NOMO-1 (cell line): ENCODE measurements around the gene CNTN6.
"Not testable (repeated sequence)": the region's sequence is repeated elsewhere in the genome, so short reads cannot be mapped to it uniquely, and the experiment has no call there.

Experiments used
- DNase-seq, 2 experiments: peaks; one replicate each; lab custom pipeline; 2025; ENCODE audit not compliant: unreplicated experiment in 2 of 2; lab: John Stamatoyannopoulos, UW

The CNTN6 gene

GRCh38 chr3:1272546-1273265 lies 179.9 kb downstream of the CNTN6 start:
- DNase-seq, result no peak

DNA sequence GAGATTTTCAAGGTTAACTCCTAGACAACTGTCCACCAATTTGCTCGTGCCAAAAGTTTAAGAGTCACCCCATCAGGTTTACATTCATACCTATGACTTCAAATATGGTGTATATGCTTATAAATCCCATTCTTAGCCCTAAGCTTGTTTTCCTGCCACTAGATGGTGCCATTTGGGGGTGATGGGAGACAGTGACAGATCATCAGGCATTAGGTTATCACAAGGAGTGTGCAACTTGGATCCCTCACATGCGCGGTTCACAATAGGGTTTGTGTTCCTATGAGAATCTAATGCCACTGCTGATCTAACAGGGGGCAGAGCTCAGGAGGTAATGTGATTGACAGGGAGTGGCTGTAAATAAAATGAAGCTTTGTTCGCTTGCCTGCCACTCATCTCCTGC lies 182.7 kb downstream of the CNTN6 start:
- DNase-seq, result no peak

GRCh38 chr3:1287815-1288214 lies 195.0 kb downstream of the CNTN6 start:
- DNase-seq, result no peak

DNA sequence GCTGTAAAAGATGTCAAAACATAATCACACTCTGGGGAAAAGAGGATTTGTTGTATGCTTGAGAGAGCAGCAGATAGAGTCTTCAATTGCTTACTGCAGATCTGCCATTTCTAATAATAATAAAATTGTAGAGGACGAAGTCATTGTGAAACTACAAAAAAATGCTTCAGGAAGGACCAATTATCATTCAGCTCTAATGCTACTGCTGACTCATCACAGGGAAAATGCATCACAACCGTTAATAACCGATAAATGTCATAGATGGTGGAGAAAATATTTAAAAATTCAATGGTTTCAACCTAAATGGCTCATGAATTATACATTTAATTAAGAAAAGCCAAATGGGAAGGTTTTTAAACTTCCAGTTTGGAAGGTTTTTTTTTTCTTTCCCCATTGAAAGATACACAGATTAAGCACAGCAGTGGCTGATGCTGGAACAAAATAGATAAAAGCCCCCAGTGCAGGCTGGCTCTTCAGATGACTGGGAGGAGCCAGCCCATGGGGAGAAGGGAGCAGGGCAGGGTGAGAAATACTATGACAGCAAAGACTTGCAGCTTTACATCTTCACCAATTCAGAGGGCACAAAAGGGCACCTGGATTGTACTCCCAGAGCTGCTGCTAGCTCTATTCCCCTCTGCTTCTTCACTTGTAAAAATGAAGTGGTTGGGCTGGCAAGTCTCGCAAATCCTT lies 196.1 kb downstream of the CNTN6 start:
- no peak for DNase-seq

DNA sequence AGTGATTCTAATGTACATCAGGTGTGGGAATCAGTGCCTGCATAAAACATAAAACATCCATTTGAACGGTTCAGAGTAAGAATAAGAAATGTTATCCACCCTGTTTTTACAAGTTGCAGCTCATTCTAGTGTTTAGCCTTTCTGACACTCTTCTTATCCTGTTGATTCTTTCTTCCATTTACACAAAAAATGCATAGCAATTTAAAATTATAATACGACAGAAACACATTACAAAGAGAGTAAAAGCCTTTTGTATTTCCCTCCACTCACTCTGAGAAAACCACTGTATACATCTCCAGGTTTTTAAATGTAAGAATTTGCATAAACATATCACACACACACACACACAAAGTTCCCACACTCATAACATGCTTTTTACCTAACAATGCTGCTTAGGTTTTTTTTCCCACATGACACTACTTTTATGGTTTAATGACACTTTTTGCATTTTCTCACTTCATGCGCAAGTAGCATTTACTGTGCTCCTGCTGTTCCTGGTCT lies 199.8 kb downstream of the CNTN6 start:
- no peak for DNase-seq

GRCh38 chr3:1294586-1294985 lies 201.8 kb downstream of the CNTN6 start:
- no peak for DNase-seq

DNA sequence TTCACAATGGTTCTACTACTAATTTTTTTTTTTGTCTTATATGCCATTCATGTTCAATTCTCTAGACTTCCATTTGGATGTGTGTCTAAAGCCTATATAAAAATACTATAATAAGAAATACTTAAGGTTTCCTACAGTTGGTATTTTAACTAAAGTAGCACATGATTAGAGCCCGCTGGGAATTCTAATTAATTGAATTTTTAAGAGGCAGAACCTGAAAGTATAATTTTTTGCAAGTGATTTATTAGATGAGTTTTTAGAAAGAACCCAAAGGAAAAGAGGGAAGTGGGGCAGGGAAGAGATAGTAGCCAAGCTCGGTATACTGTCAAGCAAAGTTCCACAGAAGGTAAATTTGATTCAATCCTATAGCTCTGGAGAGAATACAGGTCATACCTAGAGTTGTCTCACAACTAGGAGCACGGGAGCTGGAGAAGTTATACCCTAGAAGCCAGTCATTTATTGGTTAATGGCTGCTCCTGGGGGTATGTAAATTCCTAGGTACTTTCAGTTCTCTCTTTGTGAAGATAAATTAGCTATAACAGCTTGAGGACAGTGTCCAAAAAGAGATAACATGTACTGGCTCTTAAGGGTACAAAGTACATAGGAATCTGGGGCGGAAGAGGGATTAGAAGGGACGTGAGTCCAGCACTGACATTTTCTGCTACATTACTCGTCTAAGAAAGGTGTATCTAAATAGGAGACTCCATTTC lies 225.6 kb downstream of the CNTN6 start:
- DNase-seq, result peak in 1 of 2 experiments; percentile 41

GRCh38 chr3:1326546-1326945 lies 233.7 kb downstream of the CNTN6 start:
- no peak for DNase-seq

GRCh38 chr3:1330107-1330506 lies 237.3 kb downstream of the CNTN6 start:
- DNase-seq, result no peak

GRCh38 chr3:1346386-1346785 lies 253.6 kb downstream of the CNTN6 start:
- no peak for DNase-seq

DNA sequence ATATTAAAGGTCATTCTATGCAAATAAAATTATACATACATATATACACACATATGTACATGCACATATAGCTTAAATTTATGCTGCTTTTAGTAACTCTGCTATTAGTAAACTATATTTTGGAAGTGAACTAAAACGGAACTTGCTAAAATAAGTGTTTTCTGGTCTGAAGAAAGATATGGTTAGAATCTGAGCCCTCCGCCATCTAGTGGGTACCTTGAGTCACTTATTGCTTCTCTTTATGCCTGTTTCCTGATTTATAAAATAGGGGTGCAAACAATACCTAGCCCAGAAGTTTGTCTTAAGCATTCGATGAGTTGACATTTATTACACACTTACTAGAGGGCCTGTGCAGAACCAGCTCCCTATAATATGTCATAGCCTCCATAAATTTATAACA lies 255.7 kb downstream of the CNTN6 start:
- no peak for DNase-seq

DNA sequence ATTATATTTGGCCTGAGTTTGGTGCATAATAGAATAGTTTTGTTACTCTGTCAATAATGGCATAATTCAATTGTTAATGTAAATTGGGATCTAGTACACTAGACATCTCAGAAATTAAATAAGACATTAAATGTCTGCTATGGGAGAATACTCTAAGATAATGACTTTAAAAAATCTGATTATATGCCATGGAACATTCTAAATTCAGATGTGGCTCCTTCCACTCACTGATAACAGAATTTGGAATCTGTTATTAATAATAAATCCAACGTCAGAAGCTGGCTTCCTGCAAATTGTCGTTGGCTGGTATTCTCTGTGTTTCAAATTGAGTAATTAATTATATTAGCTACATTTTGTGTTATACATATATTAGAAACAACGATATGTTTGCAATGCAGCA lies 258.1 kb downstream of the CNTN6 start:
- DNase-seq, result no peak

- DNase-seq, result no peak
Measured at GRCh38 chr3:1355691-1356090, 262.9 kb downstream of the CNTN6 start.

DNA sequence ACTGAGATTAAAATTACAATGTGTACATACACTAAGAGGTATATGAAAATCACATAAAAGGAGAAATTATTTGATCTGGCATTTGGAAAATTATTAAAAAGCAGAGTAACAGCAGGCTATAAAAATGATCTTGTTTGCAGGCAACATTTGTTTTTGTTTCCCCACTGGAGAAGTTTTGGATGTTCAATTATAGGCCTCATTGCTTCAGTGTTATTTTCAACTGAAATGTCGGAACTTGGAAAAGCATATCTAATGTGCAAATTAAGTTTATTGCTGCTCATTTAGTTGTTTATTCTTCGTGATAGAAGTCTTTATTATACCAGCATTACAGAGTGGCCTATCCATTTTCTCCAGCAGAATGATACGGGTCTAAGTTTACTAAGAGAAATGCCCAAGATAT lies 263.3 kb downstream of the CNTN6 start:
- no peak for DNase-seq

GRCh38 chr3:1365528-1365927 lies 272.7 kb downstream of the CNTN6 start:
- DNase-seq, result no peak

DNA sequence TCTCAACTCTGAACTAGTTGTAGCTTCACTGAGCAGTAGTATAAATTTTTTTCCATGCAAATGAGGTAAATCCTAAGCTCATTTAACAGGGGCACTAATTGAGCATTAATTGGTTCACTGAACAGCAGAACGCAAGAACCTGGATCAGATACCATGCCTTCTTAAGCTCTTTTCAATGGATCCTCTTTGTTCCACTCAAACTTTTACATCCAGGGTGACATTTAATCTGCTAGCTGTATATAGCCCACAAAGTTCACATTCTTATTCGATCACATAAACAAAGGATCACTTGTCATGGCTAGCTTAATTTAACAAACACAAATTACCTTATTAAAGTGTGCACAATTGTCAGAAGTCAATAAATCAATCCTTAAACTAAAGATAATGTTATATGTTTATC lies 281.6 kb downstream of the CNTN6 start:
- no peak for DNase-seq

DNA sequence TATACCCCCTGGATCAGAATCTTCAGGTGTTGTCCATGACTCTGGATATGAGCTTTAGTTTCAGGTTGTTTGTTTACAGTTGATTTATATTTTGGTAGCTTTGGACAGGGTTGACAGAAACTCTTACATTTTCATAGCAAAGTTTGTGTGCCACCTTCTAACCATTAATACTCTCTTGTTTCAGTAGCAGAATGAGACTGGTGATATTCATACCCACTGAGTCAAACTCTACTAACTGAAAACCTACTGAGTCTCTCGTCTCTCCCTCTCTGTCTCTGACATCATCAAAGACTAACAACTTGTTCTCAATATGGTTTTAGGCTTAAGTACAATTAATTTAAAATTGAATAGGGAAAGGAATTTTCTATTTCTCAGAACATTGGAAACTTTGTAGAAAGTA lies 282.3 kb downstream of the CNTN6 start:
- DNase-seq, result no peak

DNA sequence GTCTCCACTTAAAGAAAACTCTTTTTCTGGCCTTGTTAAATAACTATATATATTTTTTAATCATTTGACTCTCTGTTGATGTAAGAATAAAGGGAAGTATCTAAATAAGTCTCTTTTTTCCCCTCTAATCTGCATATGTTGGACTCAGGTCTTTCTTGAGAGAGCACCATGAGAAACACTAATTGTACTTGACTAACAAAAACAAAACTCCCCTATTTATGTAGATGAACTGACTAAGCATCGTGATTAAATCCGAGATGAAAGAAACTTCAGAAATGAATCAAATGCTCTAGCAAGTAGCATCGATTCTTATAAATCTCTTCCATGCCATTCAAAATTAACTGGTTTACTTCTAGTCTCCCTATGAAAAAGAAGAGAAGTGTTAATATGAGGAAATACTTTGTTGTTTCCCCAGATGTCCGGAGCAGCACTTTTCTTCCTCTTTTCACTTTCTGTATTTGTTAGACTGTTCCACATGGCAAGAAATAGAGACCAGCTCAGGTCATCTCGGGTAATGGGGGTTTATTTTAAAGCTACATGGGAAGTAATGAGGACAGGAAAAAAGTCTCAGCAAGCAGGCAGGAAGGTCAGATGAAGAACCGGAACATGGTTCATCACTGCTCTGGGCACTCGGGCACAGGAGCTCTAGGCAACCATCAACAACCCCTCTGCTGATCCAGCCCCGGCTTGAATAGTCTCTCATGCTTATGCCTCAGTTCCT lies 288.3 kb downstream of the CNTN6 start:
- peak; percentile 36 to 88 for DNase-seq

GRCh38 chr3:1381647-1382036 lies 288.8 kb downstream of the CNTN6 start:
- no peak for DNase-seq

GRCh38 chr3:1387396-1387905 lies 294.6 kb downstream of the CNTN6 start:
- DNase-seq, result not testable (repeated sequence)

GRCh38 chr3:1394188-1394587 lies 301.4 kb downstream of the CNTN6 start:
- no peak for DNase-seq
